HCT116 (cell line): ENCODE data around the gene ACSL5. TPM values are rescaled to one million over a fixed set of nuclear protein-coding genes. Genes with fewer than 3 reads are reported as not detected.

Source experiments
- ATAC-seq: fragments of 200-7000 bp; cut with Tn5 transposase; 2 replicates; pipeline ENCODE4 v1.9.1; 2020; ENCODE audit warnings: mild to moderate bottlenecking, moderate library complexity
- BruUV-seq: library from RNA; stranded (reverse); fragments of 400-500 nt; replicated peaks from 2 replicates; lab custom pipeline; 2021; lab: Mats Ljungman, UMichigan
- CTCF ChIA-PET: fragments of 300-600 bp; sonication (Branson Sonifier 250); formaldehyde crosslinking; loops from one replicate; lab custom pipeline; 2021; ENCODE audit warnings: antibody characterized with exemption; lab: Charles Lee
- POLR2A ChIA-PET: fragments of 300-600, 350-600 bp; sonication (Branson Sonifier 250); formaldehyde crosslinking; loops from one replicate; lab custom pipeline; 2021; ENCODE audit warnings: antibody characterized with exemption; lab: Charles Lee
- RAD21 ChIA-PET, 2 experiments: fragments of 300-600 bp; sonication (Branson Sonifier 250); formaldehyde crosslinking; loops; one replicate each; lab custom pipeline; 2023; ENCODE audit warnings: low total read pairs in 2 of 2; ENCODE audit not compliant: uncharacterized antibody in 2 of 2, unreplicated experiment in 2 of 2, low non-redundant PET in 1 of 2; lab: Charles Lee
- DNase-seq: peaks from one replicate; pipeline ENCODE4 v3.0.0-alpha.2; 2010; ENCODE audit warnings: low read depth, low spot score
- H2AFZ ChIP-seq: fragments of 200-600 bp; shearing (Covaris generic), sonication (generic); 2 replicates; pipeline ENCODE4 v1.6.1; 2017; ENCODE audit warnings: low read depth, mixed run types, mixed read lengths, antibody characterized with exemption, low read length; ENCODE audit not compliant: poor library complexity, severe bottlenecking
- H3K27ac ChIP-seq: 2 replicates; pipeline ENCODE4 v1.5.1; 2012; ENCODE audit warnings: low read depth, low read length
- H3K27me3 ChIP-seq: fragments of 200-600 bp; sonication (generic); 2 replicates; pipeline ENCODE4 v1.6.1; 2016; ENCODE audit warnings: mixed run types, low read length, mixed read lengths; ENCODE audit not compliant: insufficient read depth
- H3K36me3 ChIP-seq, 2 experiments: fragments of 200-500 bp in 1 of 2; fragments of 200-600 bp in 1 of 2; sonication (Bioruptor generic) in 1 of 2; sonication (generic) in 1 of 2; 2 replicates each; pipeline versions ENCODE4 v1.5.1 to v1.6.1; 2014 to 2016; ENCODE audit warnings: low read length in 2 of 2, inconsistent platforms in 1 of 2, mixed read lengths in 1 of 2, mixed run types in 1 of 2; ENCODE audit not compliant: insufficient read depth in 2 of 2, control insufficient read depth in 1 of 2
- H3K4me1 ChIP-seq, 2 experiments: fragments of 200-600 bp in 1 of 2; sonication (generic) in 1 of 2; 2 replicates each; pipeline versions ENCODE4 v1.5.1 to v1.6.1; 2012 to 2017; ENCODE audit warnings: low read length in 2 of 2, inconsistent platforms in 1 of 2, mild to moderate bottlenecking in 1 of 2, mixed read lengths in 1 of 2, mixed run types in 1 of 2, moderate library complexity in 1 of 2; ENCODE audit not compliant: insufficient read depth in 2 of 2, control insufficient read depth in 1 of 2
- H3K4me2 ChIP-seq: fragments of 200-600 bp; sonication (generic); 2 replicates; pipeline ENCODE4 v1.6.1; 2017; ENCODE audit warnings: mixed run types, low read length, mixed read lengths
- H3K4me3 ChIP-seq, 2 experiments: fragments of 200-600 bp in 1 of 2; sonication (generic) in 1 of 2; replicated peaks in 1 of 2; 2 replicates each; pipeline ENCODE4 v1.5.1; 2011 to 2016; ENCODE audit warnings: low read length in 2 of 2, control low read depth in 1 of 2, low read depth in 1 of 2, mild to moderate bottlenecking in 1 of 2, mixed read lengths in 1 of 2, mixed run types in 1 of 2
- H3K79me2 ChIP-seq: fragments of 200-600 bp; sonication (generic); 2 replicates; pipeline ENCODE4 v1.6.1; 2017; ENCODE audit warnings: mild to moderate bottlenecking, mixed run types, low read length, moderate library complexity, mixed read lengths; ENCODE audit not compliant: insufficient read depth
- H3K9ac ChIP-seq: fragments of 200-600 bp; sonication (generic); 2 replicates; pipeline ENCODE4 v1.6.1; 2016; ENCODE audit warnings: low read length, mixed read lengths
- H3K9me2 ChIP-seq: fragments of 200-600 bp; sonication (generic), shearing (Covaris generic); 2 replicates; pipeline ENCODE4 v1.6.1; 2017; ENCODE audit warnings: mixed run types, mild to moderate bottlenecking, moderate library complexity; ENCODE audit not compliant: insufficient read depth
- H3K9me3 ChIP-seq, 2 experiments: fragments of 200-500 bp in 1 of 2; fragments of 200-600 bp in 1 of 2; sonication (Bioruptor generic) in 1 of 2; sonication (generic) in 1 of 2; 2 replicates each; pipeline ENCODE4 v1.6.1; 2014 to 2017; ENCODE audit warnings: low read length in 2 of 2, mixed read lengths in 2 of 2, inconsistent platforms in 1 of 2, low read depth in 1 of 2, mild to moderate bottlenecking in 1 of 2, mixed run types in 1 of 2, moderate library complexity in 1 of 2; ENCODE audit not compliant: control insufficient read depth in 1 of 2, insufficient read depth in 1 of 2
- H4K20me1 ChIP-seq: fragments of 200-600 bp; sonication (generic), shearing (Covaris generic); 2 replicates; pipeline ENCODE4 v1.6.1; 2017; ENCODE audit warnings: mixed run types, mild to moderate bottlenecking, moderate library complexity; ENCODE audit not compliant: insufficient read depth
- CBX3 ChIP-seq: IDR thresholded peaks from 2 replicates; pipeline ENCODE4 v1.6.1; 2012; ENCODE audit warnings: low read depth
- CEBPB ChIP-seq: IDR thresholded peaks from 2 replicates; pipeline ENCODE4 v1.6.1; 2012; ENCODE audit warnings: low read depth
- EGR1 ChIP-seq: IDR thresholded peaks from 2 replicates; pipeline ENCODE4 v1.6.1; 2012; ENCODE audit warnings: low read depth
- ELF1 ChIP-seq: IDR thresholded peaks from 2 replicates; pipeline ENCODE4 v1.6.1; 2012; ENCODE audit warnings: low read depth, borderline replicate concordance
- EZH2 ChIP-seq: fragments of 200-600 bp; sonication (generic); IDR thresholded peaks from 2 replicates; pipeline ENCODE4 v1.6.1; 2017; ENCODE audit warnings: antibody characterized with exemption, mixed run types
- EZH2phosphoT487 ChIP-seq: fragments of 200-600 bp; IDR thresholded peaks from 2 replicates; pipeline ENCODE4 v1.6.1; 2018; ENCODE audit warnings: antibody characterized with exemption, borderline replicate concordance
- FOSL1 ChIP-seq: IDR thresholded peaks from 2 replicates; pipeline ENCODE4 v1.6.1; 2012; ENCODE audit warnings: low read depth
- JUND ChIP-seq: IDR thresholded peaks from 2 replicates; pipeline ENCODE4 v1.6.1; 2012
- POLR2A ChIP-seq: IDR thresholded peaks from 2 replicates; pipeline ENCODE4 v1.7.0; 2011; ENCODE audit warnings: borderline replicate concordance; ENCODE audit not compliant: insufficient read depth, insufficient read length; ENCODE audit errors: extremely low read depth
- REST ChIP-seq: IDR thresholded peaks from 2 replicates; pipeline ENCODE4 v1.6.1; 2012; ENCODE audit warnings: low read depth
- SRF ChIP-seq: IDR thresholded peaks from 2 replicates; pipeline ENCODE4 v1.6.1; 2012; ENCODE audit warnings: low read depth
- ZFX ChIP-seq: fragments of 450-650 bp; IDR thresholded peaks from 2 replicates; pipeline ENCODE4 v1.6.1; 2017
- intact Hi-C: fragments of 100-400 bp; cut with micrococcal nuclease; formaldehyde crosslinking; loops from 2 replicates; pipeline ENCODE4 v1.10.0; 2022
- total RNA-seq: library from RNA; stranded (reverse); gene quantifications from one replicate; pipeline ENCODE4 v1.2.1, GENCODE V29; 2021; ENCODE audit not compliant: unreplicated experiment

The ACSL5 gene
- total RNA-seq, 1 experiment from 2014 or later = 195 TPM

- peaks cover 99% of the 10 kb centered on the region for H3K79me2 ChIP-seq
- no peaks in the 10 kb centered on the region for H3K9me3 ChIP-seq
- no peaks in the 10 kb centered on the region for H3K27me3 ChIP-seq
- POLR2A ChIA-PET = no interaction called here
- intact Hi-C loops = loop anchor here (10.0 kb wide), 1 partner anchor 936 kb away; no protein-coding TSS in a partner anchor
- DNase-seq (no peak), ATAC-seq (no peak)
- H2AFZ ChIP-seq = no peak overlapping the region
- BruUV-seq = no TSS peak
- no peak overlapping the region for H3K27ac ChIP-seq
- no peaks in the 10 kb centered on the region for H3K9me2 ChIP-seq
- CTCF ChIA-PET = interaction anchor here (1.0 to 1.7 kb wide), 2 partner anchors 14 to 23 kb away, joined by 4 read pairs; no protein-coding TSS in a partner anchor
- RAD21 ChIA-PET = no interaction called here
- no peak overlapping the region for H3K9ac ChIP-seq
- peaks cover 15 to 21% of the 10 kb centered on the region in 2 experiments for H3K36me3 ChIP-seq
- no peaks in the 10 kb centered on the region for H4K20me1 ChIP-seq
- peaks cover 16 to 24% of the 10 kb centered on the region in 2 experiments for H3K4me1 ChIP-seq
- 0 out of 4 replicates have a peak overlapping the region, but pooled peaks of 1 of the 2 experiments have one; percentile 94 for H3K4me3 ChIP-seq
- TF ChIP-seq ELF1 (no peak), CEBPB (no peak), REST (no peak), FOSL1 (no peak), SRF (no peak), EZH2phosphoT487 (no peak), CBX3 (no peak), EGR1 (no peak), JUND (no peak), POLR2A (no peak), EZH2 (no peak), ZFX (no peak)
- peak overlapping the region; percentile 86 for H3K4me2 ChIP-seq
These were observed 75.0 kb downstream of the ACSL5 start for GRCh38 chr10:112448888-112449287.
